Gastrocnemius medialis (tissue), 4 donors: Measurements from ENCODE around the gene RPL12. TPM values are rescaled to one million over a fixed set of nuclear protein-coding genes. Genes with fewer than 3 reads are reported as not detected.

Experiments used
- ATAC-seq, 2 donors: fragments of 150-250 bp; one replicate each; pipeline ENCODE4 v1.9.1; 2016
- DNase-seq, 2 donors: peaks; one replicate each; pipeline ENCODE4 v3.0.0-alpha.2; 2019
- H3K27ac ChIP-seq, 4 donors: fragments of 200-600 bp; sonication (generic); 1 replicate in 1 of 4; 2 replicates in 3 of 4; pipeline ENCODE4 v1.5.1; 2016 to 2018; ENCODE audit warnings: mild to moderate bottlenecking in 2 of 4, moderate library complexity in 1 of 4
- H3K27me3 ChIP-seq, 3 donors: fragments of 200-600 bp; sonication (generic) in 2 of 3; 1 replicate in 1 of 3; 2 replicates in 2 of 3; pipeline versions ENCODE4 v1.5.1 to v1.6.0; 2016 to 2019; ENCODE audit warnings: mild to moderate bottlenecking in 1 of 3, moderate library complexity in 1 of 3
- H3K36me3 ChIP-seq, 2 donors: fragments of 200-600 bp; sonication (generic) in 1 of 2; one replicate each; pipeline ENCODE4 v1.5.1; 2017 to 2018
- H3K4me1 ChIP-seq, 2 donors: fragments of 200-600 bp; sonication (generic) in 1 of 2; one replicate each; pipeline ENCODE4 v1.5.1; 2016 to 2017; ENCODE audit warnings: mild to moderate bottlenecking in 2 of 2
- H3K4me3 ChIP-seq, 4 donors: fragments of 200-600 bp; sonication (generic) in 3 of 4; 1 replicate in 1 of 4; 2 replicates in 3 of 4; pipeline ENCODE4 v1.5.1; 2016 to 2019; ENCODE audit warnings: mild to moderate bottlenecking in 2 of 4
- H3K9me3 ChIP-seq, 3 donors: fragments of 200-600 bp; sonication (generic) in 2 of 3; 1 replicate in 1 of 3; 2 replicates in 2 of 3; pipeline ENCODE4 v1.5.1; 2016 to 2019
- POLR2A ChIP-seq, 2 donors: fragments of 450-650 bp; IDR thresholded peaks; one replicate each; pipeline ENCODE4 v1.6.1; 2017; ENCODE audit warnings: antibody characterized with exemption in 2 of 2, mild to moderate bottlenecking in 2 of 2, moderate library complexity in 2 of 2
- in situ Hi-C, 4 donors: fragments of 200-750 bp; cut with MboI; loops; one replicate each; pipeline versions ENCODE4 v1.15.0 to v1.8.0; 2017; ENCODE audit warnings: low sequenced_read_pairs in 4 of 4
- intact Hi-C: fragments of 100-400 bp; cut with DNase I; formaldehyde crosslinking; loops from one replicate; pipeline ENCODE4 v1.15.1; 2023; ENCODE audit warnings: low total_unique reads
- total RNA-seq, 4 donors: library from RNA; depleted of rRNA; stranded (reverse); fragments of >200 nt; gene quantifications; one replicate each; pipeline versions ENCODE4 v1.1.0 to v1.2.3, GENCODE V29; 2016
- TF ChIP-seq, protein P1 (sequence below), 5 experiments: fragments of 450-650 bp in 3 of 5; fragments of 200-600 bp in 2 of 5; sonication (generic) in 2 of 5; IDR thresholded peaks in 4 of 5; conservative IDR thresholded peaks in 1 of 5; 1 replicate in 4 of 5; 2 replicates in 1 of 5; pipeline ENCODE4 v1.5.1; 2016 to 2019; ENCODE audit warnings: antibody characterized with exemption in 5 of 5, mild to moderate bottlenecking in 3 of 5, moderate library complexity in 3 of 5

The RPL12 gene
- total RNA-seq, 4 donors from 2014 or later, result 1,654 to 2,251 (median 1,749) TPM

- DNase-seq (no peak), ATAC-seq (no peak)
- intact Hi-C loops (no loop called here), in situ Hi-C loops (loop anchor here in 1 of 4 donors (25.0 kb wide), 1 partner anchor 474 kb away; no protein-coding TSS in a partner anchor)
- Histone ChIP-seq H3K4me3 (no peak overlapping the region), H3K27me3 (no peaks in the 10 kb centered on the region), H3K9me3 (no peaks in the 10 kb centered on the region), H3K36me3 (peaks cover 0 to 14% of the 10 kb centered on the region in 2 donors), H3K4me1 (no peaks in the 10 kb centered on the region), H3K27ac (no peak overlapping the region)
- TF ChIP-seq, protein P1, sequence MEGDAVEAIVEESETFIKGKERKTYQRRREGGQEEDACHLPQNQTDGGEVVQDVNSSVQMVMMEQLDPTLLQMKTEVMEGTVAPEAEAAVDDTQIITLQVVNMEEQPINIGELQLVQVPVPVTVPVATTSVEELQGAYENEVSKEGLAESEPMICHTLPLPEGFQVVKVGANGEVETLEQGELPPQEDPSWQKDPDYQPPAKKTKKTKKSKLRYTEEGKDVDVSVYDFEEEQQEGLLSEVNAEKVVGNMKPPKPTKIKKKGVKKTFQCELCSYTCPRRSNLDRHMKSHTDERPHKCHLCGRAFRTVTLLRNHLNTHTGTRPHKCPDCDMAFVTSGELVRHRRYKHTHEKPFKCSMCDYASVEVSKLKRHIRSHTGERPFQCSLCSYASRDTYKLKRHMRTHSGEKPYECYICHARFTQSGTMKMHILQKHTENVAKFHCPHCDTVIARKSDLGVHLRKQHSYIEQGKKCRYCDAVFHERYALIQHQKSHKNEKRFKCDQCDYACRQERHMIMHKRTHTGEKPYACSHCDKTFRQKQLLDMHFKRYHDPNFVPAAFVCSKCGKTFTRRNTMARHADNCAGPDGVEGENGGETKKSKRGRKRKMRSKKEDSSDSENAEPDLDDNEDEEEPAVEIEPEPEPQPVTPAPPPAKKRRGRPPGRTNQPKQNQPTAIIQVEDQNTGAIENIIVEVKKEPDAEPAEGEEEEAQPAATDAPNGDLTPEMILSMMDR (IDR thresholded peaks at IDR 0.05 in 4 of 5, conservative IDR thresholded peaks at IDR 0.05 in 1 of 5), result no peak
- TF ChIP-seq POLR2A (IDR thresholded peaks at IDR 0.05), result no peak
Measured at GRCh38 chr9:127411122-127411521, 40.1 kb downstream of the RPL12 start.

DNA sequence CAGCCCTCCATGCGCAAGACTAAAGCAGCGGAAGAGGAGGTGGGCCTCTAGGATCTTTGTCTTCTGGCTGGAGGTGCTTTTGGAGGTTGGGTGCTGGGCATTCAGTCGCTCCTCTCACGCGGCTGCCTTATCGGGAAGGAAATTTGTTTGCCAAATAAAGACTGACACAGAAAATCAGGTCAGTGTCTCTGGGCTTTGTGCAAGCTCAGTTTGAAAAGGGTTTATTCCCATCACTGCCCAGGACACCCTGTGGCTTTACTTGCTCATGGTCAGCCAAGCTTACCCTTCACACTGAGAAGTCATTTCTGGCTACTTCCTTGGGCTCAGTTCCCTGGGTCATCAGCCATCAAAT, 43.7 kb downstream of the RPL12 start:
- H3K4me1 ChIP-seq, result no peaks in the 10 kb centered on the region
- H3K27ac ChIP-seq, result no peak overlapping the region
- ATAC-seq, result no peak

DNA sequence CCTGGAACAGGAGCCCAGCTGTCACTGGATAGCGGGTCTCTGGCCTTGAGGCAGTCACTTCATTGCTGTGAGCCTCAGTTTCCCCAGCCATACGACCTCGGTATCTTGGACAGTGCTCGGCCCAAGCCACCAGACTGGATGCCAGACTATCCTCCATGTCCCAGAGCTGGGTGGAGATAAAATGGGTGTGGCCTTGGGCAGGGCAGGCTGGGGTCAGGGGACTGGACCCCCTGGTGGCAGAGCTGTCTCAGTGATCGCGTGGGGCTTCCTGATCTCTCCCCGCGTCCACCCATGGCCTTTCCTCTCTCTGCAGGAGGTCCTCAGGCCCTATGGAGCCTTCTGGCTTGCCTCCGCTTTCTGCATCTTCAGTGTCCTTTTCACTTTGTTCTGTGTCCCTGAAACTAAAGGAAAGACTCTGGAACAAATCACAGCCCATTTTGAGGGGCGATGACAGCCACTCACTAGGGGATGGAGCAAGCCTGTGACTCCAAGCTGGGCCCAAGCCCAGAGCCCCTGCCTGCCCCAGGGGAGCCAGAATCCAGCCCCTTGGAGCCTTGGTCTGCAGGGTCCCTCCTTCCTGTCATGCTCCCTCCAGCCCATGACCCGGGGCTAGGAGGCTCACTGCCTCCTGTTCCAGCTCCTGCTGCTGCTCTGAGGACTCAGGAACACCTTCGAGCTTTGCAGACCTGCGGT, 44.3 kb downstream of the RPL12 start:
- Histone ChIP-seq H3K4me1 (no peaks in the 10 kb centered on the region), H3K27ac (no peak overlapping the region), H3K36me3 (peaks cover 0 to 39% of the 10 kb centered on the region in 2 donors), H3K4me3 (no peak overlapping the region), H3K27me3 (no peaks in the 10 kb centered on the region), H3K9me3 (no peaks in the 10 kb centered on the region)
- ATAC-seq (no peak), DNase-seq (no peak)
- in situ Hi-C loops (loop anchor here in 1 of 4 donors (25.0 kb wide), 1 partner anchor 470 kb away; no protein-coding TSS in a partner anchor), intact Hi-C loops (no loop called here)
- TF ChIP-seq, protein P1 (IDR thresholded peaks at IDR 0.05 in 4 of 5, conservative IDR thresholded peaks at IDR 0.05 in 1 of 5), result no peak
- TF ChIP-seq POLR2A (IDR thresholded peaks at IDR 0.05), result no peak

More for the DNA sequence above, 43.7 kb downstream of the RPL12 start:
- DNase-seq, result no peak
- in situ Hi-C loops (loop anchor here in 1 of 4 donors (25.0 kb wide), 1 partner anchor 470 kb away; no protein-coding TSS in a partner anchor), intact Hi-C loops (no loop called here)
- H3K9me3 ChIP-seq, result no peaks in the 10 kb centered on the region
- H3K36me3 ChIP-seq, result peaks cover 0 to 39% of the 10 kb centered on the region in 2 donors
- no peaks in the 10 kb centered on the region for H3K27me3 ChIP-seq
- H3K4me3 ChIP-seq, result no peak overlapping the region
- TF ChIP-seq, protein P1 (IDR thresholded peaks at IDR 0.05 in 4 of 5, conservative IDR thresholded peaks at IDR 0.05 in 1 of 5), result no peak
- TF ChIP-seq POLR2A (IDR thresholded peaks at IDR 0.05), result no peak

- H3K9me3 ChIP-seq, result no peaks in the 10 kb centered on the region
- ATAC-seq (no peak), DNase-seq (no peak)
- H3K36me3 ChIP-seq, result peaks cover 0 to 51% of the 10 kb centered on the region in 2 donors
- intact Hi-C loops (no loop called here), in situ Hi-C loops (loop anchor here in 1 of 4 donors (25.0 kb wide), 1 partner anchor 468 kb away; no protein-coding TSS in a partner anchor)
- TF ChIP-seq POLR2A (IDR thresholded peaks at IDR 0.05), result no peak
- TF ChIP-seq, protein P1 (IDR thresholded peaks at IDR 0.05 in 4 of 5, conservative IDR thresholded peaks at IDR 0.05 in 1 of 5), result no peak
- no peak overlapping the region for H3K4me3 ChIP-seq
- H3K4me1 ChIP-seq, result no peaks in the 10 kb centered on the region
- H3K27me3 ChIP-seq, result no peaks in the 10 kb centered on the region
- no peak overlapping the region for H3K27ac ChIP-seq
Measured at GRCh38 chr9:127405344-127406125, 45.7 kb downstream of the RPL12 start.
